GM12878 (cell line): Measurements from ENCODE around the gene ACER3. TPM values are rescaled to one million over a fixed set of nuclear protein-coding genes. Genes with fewer than 3 reads are reported as not detected.
A peak's percentile ranks its signal among the peaks of the same experiment; 100 is the strongest.

ENCODE experiments used
- ATAC-seq: fragments of 200-7000 bp; cut with Tn5 transposase; 3 replicates; pipeline ENCODE4 v1.9.1; 2020; ENCODE audit warnings: mild to moderate bottlenecking, moderate library complexity
- BruUV-seq: library from RNA; stranded (reverse); fragments of 400-500 nt; replicated peaks from 2 replicates; lab custom pipeline; 2021; lab: Mats Ljungman, UMichigan
- CTCF ChIA-PET: fragments of 300-600 bp; sonication (Branson Sonifier 250); formaldehyde crosslinking; extraction: SDS; loops from one replicate; lab custom pipeline; 2021; ENCODE audit warnings: inconsistent platforms; lab: Yijun Ruan, JAX
- POLR2A ChIA-PET: fragments of 350-600 bp; formaldehyde crosslinking; extraction: SDS; loops from one replicate; lab custom pipeline; 2021; ENCODE audit warnings: inconsistent platforms; lab: Charles Lee
- RAD21 ChIA-PET: fragments of 300-600 bp; sonication (Branson Sonifier 250); formaldehyde crosslinking; loops from one replicate; lab custom pipeline; 2023; ENCODE audit warnings: antibody characterized with exemption; ENCODE audit not compliant: unreplicated experiment; lab: Charles Lee
- SMC1A ChIA-PET: fragments of 300-600 bp; sonication (Branson Sonifier 250); formaldehyde crosslinking; loops from one replicate; lab custom pipeline; 2023; ENCODE audit not compliant: unreplicated experiment, uncharacterized antibody; lab: Charles Lee
- DNase-seq: peaks from one replicate; pipeline ENCODE4 v3.0.0-alpha.2; 2011; ENCODE audit warnings: low read depth, low spot score
- FAIRE-seq: peaks from 3 replicates; lab custom pipeline; 2011; peaks lifted over from hg19 to GRCh38; lab: Jason Lieb, UNC
- H2AFZ ChIP-seq: 2 replicates; pipeline ENCODE4 v1.6.0; 2011; ENCODE audit warnings: low read depth, low read length, control low read depth; ENCODE audit not compliant: control insufficient read depth
- H3K27ac ChIP-seq: 2 replicates; pipeline ENCODE4 v1.5.1; 2011; ENCODE audit warnings: control low read depth; ENCODE audit not compliant: control insufficient read depth, insufficient read depth
- H3K27me3 ChIP-seq, 2 experiments: replicated peaks in 1 of 2; 2 replicates each; pipeline versions ENCODE4 v1.6.0 to v1.6.1; 2011; ENCODE audit warnings: low read length in 1 of 2; ENCODE audit not compliant: control insufficient read depth in 2 of 2, insufficient read depth in 2 of 2
- H3K36me3 ChIP-seq, 2 experiments: 2 replicates each; pipeline ENCODE4 v1.5.1; 2011; ENCODE audit warnings: low read length in 1 of 2; ENCODE audit not compliant: control insufficient read depth in 2 of 2, insufficient read depth in 2 of 2
- H3K4me1 ChIP-seq: 2 replicates; pipeline ENCODE4 v1.6.1; 2011; ENCODE audit warnings: mild to moderate bottlenecking, low read length, moderate library complexity, mixed read lengths; ENCODE audit not compliant: control insufficient read depth, insufficient read depth
- H3K4me2 ChIP-seq: 2 replicates; pipeline ENCODE4 v1.6.0; 2011; ENCODE audit warnings: control low read depth; ENCODE audit not compliant: control insufficient read depth, insufficient read depth
- H3K4me3 ChIP-seq: fragments of 200-600 bp; sonication (generic); 2 replicates; pipeline ENCODE4 v1.5.1; 2016
- H3K79me2 ChIP-seq: 2 replicates; pipeline ENCODE4 v1.6.0; 2011; ENCODE audit warnings: low read length; ENCODE audit not compliant: control insufficient read depth, insufficient read depth
- H3K9ac ChIP-seq: 2 replicates; pipeline ENCODE4 v1.8.0; 2011; ENCODE audit warnings: low read length, control low read depth, mixed read lengths; ENCODE audit not compliant: control insufficient read depth, insufficient read depth
- H3K9me3 ChIP-seq: replicated peaks from 3 replicates; pipeline ENCODE4 v1.5.1; 2011; ENCODE audit warnings: mild to moderate bottlenecking, low read length; ENCODE audit not compliant: control insufficient read depth, insufficient read depth
- H4K20me1 ChIP-seq: 2 replicates; pipeline ENCODE4 v1.6.0; 2011; ENCODE audit not compliant: control insufficient read depth, insufficient read depth
- ATF7 ChIP-seq: fragments of 450-650 bp; IDR thresholded peaks from 2 replicates; pipeline ENCODE4 v1.6.1; 2016; ENCODE audit warnings: low read depth, mild to moderate bottlenecking
- BCL11A ChIP-seq: IDR thresholded peaks from 2 replicates; pipeline ENCODE4 v1.6.1; 2011; ENCODE audit warnings: low read depth, low read length
- CHD4 ChIP-seq: fragments of 200-600 bp; sonication (generic); IDR thresholded peaks from 2 replicates; pipeline ENCODE4 v1.6.1; 2016; ENCODE audit warnings: mild to moderate bottlenecking
- FOS ChIP-seq: IDR thresholded peaks from 3 replicates; pipeline ENCODE4 v1.6.1; 2011; ENCODE audit warnings: borderline replicate concordance; ENCODE audit not compliant: insufficient read length; ENCODE audit errors: extremely low read depth
- IKZF1 ChIP-seq: fragments of 450-650 bp; conservative IDR thresholded peaks from 2 replicates; pipeline ENCODE4 v1.6.1; 2017; ENCODE audit warnings: antibody characterized with exemption, mild to moderate bottlenecking
- NR2F1 ChIP-seq: fragments of 450-650 bp; conservative IDR thresholded peaks from 2 replicates; pipeline ENCODE4 v1.6.1; 2017; ENCODE audit warnings: mild to moderate bottlenecking
- POLR2A ChIP-seq: IDR thresholded peaks from 2 replicates; pipeline ENCODE4 v1.6.1; 2011; ENCODE audit warnings: low read depth, mild to moderate bottlenecking, low read length
- RAD21 ChIP-seq: IDR thresholded peaks from 2 replicates; pipeline ENCODE4 v1.6.1; 2011; ENCODE audit warnings: mild to moderate bottlenecking, low read depth, low read length, moderate library complexity; ENCODE audit not compliant: insufficient read depth
- SMC3 ChIP-seq: IDR thresholded peaks from 2 replicates; pipeline ENCODE4 v1.6.1; 2011; ENCODE audit warnings: low read length, improper control_type of control experiment, borderline replicate concordance
- ZBED1 ChIP-seq: IDR thresholded peaks from 2 replicates; pipeline ENCODE4 v1.6.1; 2016; ENCODE audit warnings: borderline replicate concordance
- WGBS: methylation state at CpG from one replicate; pipeline ENCODE4 v1.1.6; 2016; ENCODE audit warnings: low lambda C conversion rate; ENCODE audit not compliant: insufficient replicate concordance, insufficient coverage; ENCODE audit errors: missing lambda C conversion rate; 5-methylcytosine and 5-hydroxymethylcytosine counted together
- in situ Hi-C: fragments of 300-500 bp; cut with MboI; formaldehyde crosslinking; loops from 9 replicates; pipeline ENCODE4 v1.14.3; 2018; ENCODE audit warnings: mixed read lengths
- intact Hi-C: fragments of 100-400 bp; cut with micrococcal nuclease; formaldehyde crosslinking; loops from one replicate; pipeline ENCODE4 v1.14.2; 2022; ENCODE audit not compliant: unreplicated experiment
- polyA plus RNA-seq, 11 experiments: library from polyadenylated mRNA; depleted of rRNA in 4 of 11; unstranded in 6 of 11; stranded (reverse) in 5 of 11; fragments of >200 nt; fragmentation: Nextera tagmentation in 4 of 11; fragmentation: Illumina TruSeq in 1 of 11; extraction: Ambion mirVana in 4 of 11; extraction: Trizol in 1 of 11; gene quantifications; 1 replicate in 1 of 11; 2 replicates in 10 of 11; pipeline versions ENCODE4 v1.2.1 to v1.2.3, GENCODE V29; 2011 to 2016; ENCODE audit warnings: inconsistent platforms in 2 of 11, missing spikeins in 2 of 11, low read depth in 1 of 11
- total RNA-seq, 4 experiments: library from RNA; depleted of rRNA in 3 of 4; stranded (reverse); fragments of >200 nt in 3 of 4; fragmentation: Illumina TruSeq in 1 of 4; extraction: Trizol in 1 of 4; gene quantifications; 2 replicates each; pipeline versions ENCODE4 v1.2.1 to v1.2.3, GENCODE V29; 2013 to 2021
- TF ChIP-seq, protein P1 (sequence below), 3 experiments: IDR thresholded peaks in 2 of 3; conservative IDR thresholded peaks in 1 of 3; 2 replicates each; pipeline ENCODE4 v1.5.1; 2011; ENCODE audit warnings: low read depth in 3 of 3, low read length in 3 of 3, mild to moderate bottlenecking in 3 of 3, control low read depth in 2 of 3, moderate library complexity in 2 of 3, inconsistent platforms in 1 of 3, mixed read lengths in 1 of 3; ENCODE audit not compliant: control insufficient read depth in 2 of 3, insufficient read depth in 1 of 3; ENCODE audit errors: extremely low read depth in 1 of 3

The ACER3 gene
- total and polyA plus RNA-seq, 10 of the 15 experiments (the other 5 are each of a cell fraction or from before 2014, with no cell fraction given), result 2.8 to 17.4 (median 10.3) TPM

DNA sequence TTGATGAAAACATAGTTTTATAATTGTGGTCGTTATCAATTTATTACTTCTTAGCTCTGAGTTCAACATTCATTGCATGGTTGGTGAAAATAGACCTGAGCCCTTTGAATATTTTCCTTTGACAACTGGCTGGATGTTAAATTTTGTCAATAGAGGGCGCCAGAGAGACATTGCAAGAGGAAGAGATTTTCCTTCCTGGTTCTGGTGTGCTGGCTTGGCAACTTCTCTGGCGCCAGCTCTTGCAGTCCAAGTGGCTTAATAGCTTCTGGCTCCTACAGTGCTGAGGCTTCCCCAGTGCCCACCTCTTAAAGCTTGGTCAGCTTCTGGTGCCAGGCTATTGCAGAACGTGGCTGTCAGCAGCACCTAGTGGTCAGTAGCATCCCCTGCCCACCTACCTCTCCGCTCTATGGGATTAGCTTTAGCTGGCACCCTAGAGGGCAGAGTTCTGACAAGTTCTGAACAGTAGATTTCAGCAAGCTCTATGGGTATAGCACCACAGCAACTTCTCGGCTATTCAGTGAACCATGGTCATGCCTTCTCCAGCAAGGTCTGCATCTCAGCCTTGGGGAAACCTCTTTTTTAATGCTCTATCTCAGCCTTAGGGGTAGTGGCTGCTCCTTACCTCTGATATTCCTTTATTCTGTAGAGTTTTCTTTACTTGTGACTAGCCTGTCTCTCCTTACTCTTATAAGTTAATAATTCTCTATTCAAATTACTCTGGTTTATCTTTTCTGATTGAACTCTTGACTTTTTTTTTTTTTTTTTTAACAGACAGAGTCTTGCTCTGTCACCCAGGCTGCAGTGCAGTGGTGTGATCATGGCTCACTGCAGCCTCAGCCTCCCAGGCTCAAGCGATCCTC is 59.4 kb downstream of the ACER3 start:
- H3K4me2 ChIP-seq, result peak overlapping the region; percentile 55
- no peaks in the 10 kb centered on the region for H4K20me1 ChIP-seq
- 0 out of 2 replicates have a peak overlapping the region, but pooled peaks have one; percentile 18 for H3K4me3 ChIP-seq
- H3K27ac ChIP-seq, result no peak overlapping the region
- no peaks in the 10 kb centered on the region for H3K27me3 ChIP-seq
- in situ Hi-C loops, result loop anchor here (5.0 kb wide), 1 partner anchor 108 kb away; no protein-coding TSS in a partner anchor
- no peaks in the 10 kb centered on the region for H3K36me3 ChIP-seq
- CTCF ChIA-PET, result interaction anchor here (0.5 to 7.7 kb wide), 72 partner anchors 9 to 1075 kb away, joined by 3 to 229 read pairs (median 5); partner anchors contain the start of genes B3GNT6, INTS4 and OMP
- 38% methylated on average over 7 of the region's 7 CpGs for WGBS
- ATAC-seq (peak; percentile 90), DNase-seq (peak; percentile 43)
- no peaks in the 10 kb centered on the region for H3K79me2 ChIP-seq
- intact Hi-C loops, result loop anchor here (1.0 to 2.0 kb wide), 5 partner anchors 110 to 186 kb away; no protein-coding TSS in a partner anchor
- no TSS peak for BruUV-seq
- RAD21 ChIA-PET, result interaction anchor here (0.6 to 7.5 kb wide), 24 partner anchors 8 to 628 kb away, joined by 3 to 84 read pairs (median 5); partner anchors contain the start of gene B3GNT6
- no peaks in the 10 kb centered on the region for H3K9me3 ChIP-seq
- H3K4me1 ChIP-seq, result no peaks in the 10 kb centered on the region
- no peak overlapping the region for H3K9ac ChIP-seq
- SMC1A ChIA-PET, result interaction anchor here (0.7 to 6.0 kb wide), 24 partner anchors 12 to 266 kb away, joined by 3 to 88 read pairs (median 4); partner anchors contain the start of gene B3GNT6
- TF ChIP-seq BCL11A (no peak), ZBED1 (no peak), POLR2A (no peak), ATF7 (no peak), IKZF1 (0 out of 2 replicates have a peak, but pooled peaks have one; percentile 18), CHD4 (no peak), NR2F1 (no peak), SMC3 (peak; percentile 52; the same call in 1 of the 2 replicates), FOS (no peak), RAD21 (peak; percentile 85)
- TF ChIP-seq, protein P1, sequence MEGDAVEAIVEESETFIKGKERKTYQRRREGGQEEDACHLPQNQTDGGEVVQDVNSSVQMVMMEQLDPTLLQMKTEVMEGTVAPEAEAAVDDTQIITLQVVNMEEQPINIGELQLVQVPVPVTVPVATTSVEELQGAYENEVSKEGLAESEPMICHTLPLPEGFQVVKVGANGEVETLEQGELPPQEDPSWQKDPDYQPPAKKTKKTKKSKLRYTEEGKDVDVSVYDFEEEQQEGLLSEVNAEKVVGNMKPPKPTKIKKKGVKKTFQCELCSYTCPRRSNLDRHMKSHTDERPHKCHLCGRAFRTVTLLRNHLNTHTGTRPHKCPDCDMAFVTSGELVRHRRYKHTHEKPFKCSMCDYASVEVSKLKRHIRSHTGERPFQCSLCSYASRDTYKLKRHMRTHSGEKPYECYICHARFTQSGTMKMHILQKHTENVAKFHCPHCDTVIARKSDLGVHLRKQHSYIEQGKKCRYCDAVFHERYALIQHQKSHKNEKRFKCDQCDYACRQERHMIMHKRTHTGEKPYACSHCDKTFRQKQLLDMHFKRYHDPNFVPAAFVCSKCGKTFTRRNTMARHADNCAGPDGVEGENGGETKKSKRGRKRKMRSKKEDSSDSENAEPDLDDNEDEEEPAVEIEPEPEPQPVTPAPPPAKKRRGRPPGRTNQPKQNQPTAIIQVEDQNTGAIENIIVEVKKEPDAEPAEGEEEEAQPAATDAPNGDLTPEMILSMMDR (IDR thresholded peaks at IDR 0.05 in 2 of 3, conservative IDR thresholded peaks at IDR 0.05 in 1 of 3; ENCODE audit: control insufficient read depth in 2 of 3, extremely low read depth in 1 of 3, insufficient read depth in 1 of 3, low read depth in 3 of 3, low read length in 3 of 3), result peak; percentile 78 to 91 (median 83)
- TF ChIP-seq, all 136 proteins: peak for 4
- H2AFZ ChIP-seq, result peak overlapping the region; percentile 84
- peak; percentile 75 for FAIRE-seq
- POLR2A ChIA-PET, result no interaction called here
